Stomach (tissue), 4 donors: ENCODE results near the gene PLEKHG4.

Experiments used
- EP300 ChIP-seq: sonication (generic); formaldehyde crosslinking; IDR thresholded peaks from one replicate; pipeline ENCODE4 v1.6.1; 2017; ENCODE audit warnings: antibody characterized with exemption
- POLR2A ChIP-seq, 4 donors: fragments of 450-650 bp; IDR thresholded peaks; one replicate each; pipeline ENCODE4 v1.6.1; 2016; ENCODE audit warnings: antibody characterized with exemption in 4 of 4, control low read depth in 2 of 4, mild to moderate bottlenecking in 1 of 4, moderate library complexity in 1 of 4
- POLR2AphosphoS5 ChIP-seq, 3 donors: sonication (generic); formaldehyde crosslinking; IDR thresholded peaks; one replicate each; pipeline ENCODE4 v1.6.1; 2016; ENCODE audit warnings: antibody characterized with exemption in 3 of 3
- TF ChIP-seq, protein P1 (sequence below), 7 experiments: fragments of 450-650 bp in 4 of 7; fragments of 200-600 bp in 3 of 7; sonication (generic) in 3 of 7; IDR thresholded peaks; one replicate each; pipeline ENCODE4 v1.5.1; 2016 to 2019; ENCODE audit warnings: antibody characterized with exemption in 7 of 7, control low read depth in 2 of 7, mild to moderate bottlenecking in 1 of 7

DNA sequence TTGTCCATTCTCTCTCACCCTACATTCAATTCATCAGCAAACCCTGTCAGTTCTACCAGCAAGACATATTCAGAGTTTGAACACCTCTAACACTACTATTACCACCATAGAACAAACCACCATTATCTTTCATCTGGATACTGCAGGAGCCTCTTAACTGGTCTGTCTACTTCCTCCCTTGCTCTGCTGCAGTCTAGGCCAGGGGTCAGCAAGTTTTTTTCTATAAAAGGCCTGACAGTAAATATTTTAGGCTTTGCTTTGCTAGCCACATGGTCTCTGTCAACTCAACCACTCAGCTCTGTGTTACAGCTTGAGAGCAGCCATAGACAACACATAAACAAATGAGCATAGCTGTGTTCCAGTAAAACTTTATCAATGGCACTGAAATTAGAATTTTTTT lies 33.4 kb downstream of the PLEKHG4 start:
- TF ChIP-seq, protein P1, sequence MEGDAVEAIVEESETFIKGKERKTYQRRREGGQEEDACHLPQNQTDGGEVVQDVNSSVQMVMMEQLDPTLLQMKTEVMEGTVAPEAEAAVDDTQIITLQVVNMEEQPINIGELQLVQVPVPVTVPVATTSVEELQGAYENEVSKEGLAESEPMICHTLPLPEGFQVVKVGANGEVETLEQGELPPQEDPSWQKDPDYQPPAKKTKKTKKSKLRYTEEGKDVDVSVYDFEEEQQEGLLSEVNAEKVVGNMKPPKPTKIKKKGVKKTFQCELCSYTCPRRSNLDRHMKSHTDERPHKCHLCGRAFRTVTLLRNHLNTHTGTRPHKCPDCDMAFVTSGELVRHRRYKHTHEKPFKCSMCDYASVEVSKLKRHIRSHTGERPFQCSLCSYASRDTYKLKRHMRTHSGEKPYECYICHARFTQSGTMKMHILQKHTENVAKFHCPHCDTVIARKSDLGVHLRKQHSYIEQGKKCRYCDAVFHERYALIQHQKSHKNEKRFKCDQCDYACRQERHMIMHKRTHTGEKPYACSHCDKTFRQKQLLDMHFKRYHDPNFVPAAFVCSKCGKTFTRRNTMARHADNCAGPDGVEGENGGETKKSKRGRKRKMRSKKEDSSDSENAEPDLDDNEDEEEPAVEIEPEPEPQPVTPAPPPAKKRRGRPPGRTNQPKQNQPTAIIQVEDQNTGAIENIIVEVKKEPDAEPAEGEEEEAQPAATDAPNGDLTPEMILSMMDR (IDR thresholded peaks at IDR 0.05) = no peak
- TF ChIP-seq POLR2AphosphoS5 (IDR thresholded peaks at IDR 0.05) (no peak), POLR2A (IDR thresholded peaks at IDR 0.05) (no peak), EP300 (no peak)
